H9 (cell line): ENCODE results near the gene TRPV4. TPM values are rescaled to one million over a fixed set of nuclear protein-coding genes. Genes with fewer than 3 reads are reported as not detected.

Experiments
- DNase-seq: peaks from one replicate; pipeline ENCODE4 v3.0.0-alpha.2; 2017
- H2AFZ ChIP-seq: one replicate; pipeline ENCODE4 v1.6.1; 2013; ENCODE audit warnings: mild to moderate bottlenecking, low read length, control low read depth, moderate library complexity
- H2AK5ac ChIP-seq: 2 replicates; pipeline ENCODE4 v1.6.1; 2013; ENCODE audit warnings: low read length, control low read depth, mixed read lengths; ENCODE audit not compliant: insufficient read length
- H2BK120ac ChIP-seq: one replicate; pipeline ENCODE4 v1.6.1; 2013; ENCODE audit warnings: low read depth, mild to moderate bottlenecking, low read length, control low read depth, inconsistent platforms; ENCODE audit not compliant: poor library complexity, severe bottlenecking
- H2BK12ac ChIP-seq: 2 replicates; pipeline ENCODE4 v1.6.1; 2013; ENCODE audit warnings: low read length, control low read depth, mixed read lengths, low read depth; ENCODE audit not compliant: insufficient read length
- H2BK15ac ChIP-seq: 2 replicates; pipeline ENCODE4 v1.6.1; 2013; ENCODE audit warnings: low read depth, low read length, control low read depth
- H2BK20ac ChIP-seq: one replicate; pipeline ENCODE4 v1.6.1; 2013; ENCODE audit warnings: low read depth, mild to moderate bottlenecking, low read length, control low read depth, inconsistent platforms; ENCODE audit not compliant: poor library complexity, severe bottlenecking
- H2BK5ac ChIP-seq: 2 replicates; pipeline ENCODE4 v1.6.1; 2013; ENCODE audit warnings: low read length, control low read depth, mixed read lengths; ENCODE audit not compliant: insufficient read length
- H3K14ac ChIP-seq: 2 replicates; pipeline ENCODE4 v1.6.1; 2013; ENCODE audit warnings: low read length, control low read depth; ENCODE audit not compliant: insufficient read depth
- H3K18ac ChIP-seq: 2 replicates; pipeline ENCODE4 v1.6.1; 2013; ENCODE audit warnings: low read depth, mild to moderate bottlenecking, mixed read lengths, low read length, control low read depth; ENCODE audit not compliant: insufficient read length
- H3K23ac ChIP-seq: 2 replicates; pipeline ENCODE4 v1.6.1; 2013; ENCODE audit warnings: low read length, control low read depth, mixed read lengths, low read depth; ENCODE audit not compliant: insufficient read length
- H3K23me2 ChIP-seq: 2 replicates; pipeline ENCODE4 v1.6.1; 2013; ENCODE audit warnings: low read depth, mild to moderate bottlenecking, mixed read lengths, low read length, control low read depth; ENCODE audit not compliant: insufficient read length, poor library complexity, severe bottlenecking
- H3K27ac ChIP-seq: 2 replicates; pipeline ENCODE4 v1.5.1; 2013; ENCODE audit warnings: low read length, control low read depth, mixed read lengths, low read depth; ENCODE audit not compliant: insufficient read length
- H3K27me3 ChIP-seq: 2 replicates; pipeline ENCODE4 v1.6.1; 2013; ENCODE audit warnings: low read length, control low read depth, inconsistent platforms; ENCODE audit not compliant: insufficient read depth
- H3K4ac ChIP-seq: 2 replicates; pipeline ENCODE4 v1.6.1; 2013; ENCODE audit warnings: low read depth, mild to moderate bottlenecking, control low read depth, inconsistent platforms, low read length, moderate library complexity
- H3K4me1 ChIP-seq: 2 replicates; pipeline ENCODE4 v1.6.1; 2013; ENCODE audit warnings: low read length, control low read depth, inconsistent platforms; ENCODE audit not compliant: insufficient read depth
- H3K4me2 ChIP-seq: 2 replicates; pipeline ENCODE4 v1.6.1; 2013; ENCODE audit warnings: low read length, control low read depth, mixed read lengths; ENCODE audit not compliant: insufficient read length, insufficient read depth
- H3K56ac ChIP-seq: 2 replicates; pipeline ENCODE4 v1.6.1; 2013; ENCODE audit warnings: low read depth, mild to moderate bottlenecking, mixed read lengths, low read length, control low read depth; ENCODE audit not compliant: insufficient read length
- H3K79me1 ChIP-seq: 2 replicates; pipeline ENCODE4 v1.6.1; 2013; ENCODE audit warnings: low read depth, mild to moderate bottlenecking, moderate library complexity, low read length, control low read depth, inconsistent platforms; ENCODE audit not compliant: insufficient read depth, poor library complexity, severe bottlenecking
- H3K79me2 ChIP-seq: 2 replicates; pipeline ENCODE4 v1.6.1; 2013; ENCODE audit warnings: low read length, control low read depth, inconsistent platforms; ENCODE audit not compliant: insufficient read depth
- H3K9ac ChIP-seq: 2 replicates; pipeline ENCODE4 v1.6.1; 2013; ENCODE audit warnings: low read length, control low read depth, mixed read lengths; ENCODE audit not compliant: insufficient read length; ENCODE audit errors: extremely low read depth
- H3K9me3 ChIP-seq: one replicate; pipeline ENCODE4 v1.6.1; 2013; ENCODE audit warnings: low read depth, low read length, inconsistent platforms; ENCODE audit not compliant: control insufficient read depth
- H3T11ph ChIP-seq: one replicate; pipeline ENCODE4 v1.6.1; 2013; ENCODE audit warnings: mild to moderate bottlenecking, low read length, control low read depth, inconsistent platforms
- H4K20me1 ChIP-seq: one replicate; pipeline ENCODE4 v1.6.1; 2013; ENCODE audit not compliant: control insufficient read depth, insufficient read length, insufficient read depth
- H4K5ac ChIP-seq: 2 replicates; pipeline ENCODE4 v1.6.1; 2013; ENCODE audit warnings: low read depth, mild to moderate bottlenecking, mixed read lengths, low read length, control low read depth; ENCODE audit not compliant: insufficient read length
- H4K8ac ChIP-seq: replicated peaks from 2 replicates; pipeline ENCODE4 v1.6.1; 2013; ENCODE audit warnings: low read length, control low read depth, mixed read lengths, low read depth; ENCODE audit not compliant: insufficient read length
- H4K91ac ChIP-seq: 2 replicates; pipeline ENCODE4 v1.6.1; 2013; ENCODE audit warnings: low read depth, mild to moderate bottlenecking, moderate library complexity, mixed read lengths, low read length, control low read depth; ENCODE audit not compliant: insufficient read length
- H3K27ac Mint-ChIP-seq, 3 experiments: 2 replicates in 2 of 3; 3 replicates in 1 of 3; pipeline ENCODE4 v1.8.0; 2020 to 2021; ENCODE audit warnings: mixed read lengths in 3 of 3, mild to moderate bottlenecking in 1 of 3, moderate library complexity in 1 of 3
- H3K27me3 Mint-ChIP-seq: 2 replicates; pipeline ENCODE4 v1.8.0; 2021; ENCODE audit warnings: low read depth, mild to moderate bottlenecking, moderate library complexity, mixed read lengths
- H3K36me3 Mint-ChIP-seq, 3 experiments: 2 replicates in 2 of 3; 3 replicates in 1 of 3; pipeline ENCODE4 v1.8.0; 2020 to 2021; ENCODE audit warnings: low read depth in 3 of 3, mixed read lengths in 3 of 3; ENCODE audit not compliant: insufficient read depth in 1 of 3
- H3K4me1 Mint-ChIP-seq, 2 experiments: 2 replicates each; pipeline ENCODE4 v1.8.0; 2020; ENCODE audit warnings: mixed read lengths in 2 of 2
- H3K4me3 Mint-ChIP-seq, 2 experiments: 2 replicates in 1 of 2; 3 replicates in 1 of 2; pipeline ENCODE4 v1.8.0; 2020 to 2021; ENCODE audit warnings: mild to moderate bottlenecking in 2 of 2, mixed read lengths in 2 of 2, moderate library complexity in 1 of 2
- H3K9me3 Mint-ChIP-seq, 2 experiments: 2 replicates in 1 of 2; 3 replicates in 1 of 2; pipeline ENCODE4 v1.8.0; 2020; ENCODE audit warnings: mild to moderate bottlenecking in 2 of 2, mixed read lengths in 2 of 2, moderate library complexity in 1 of 2
- WGBS: extraction: QIAGEN DNeasy Blood & Tissue Kit; methylation state at CpG from one replicate; pipeline ENCODE4 v1.1.7; 2013; ENCODE audit warnings: missing lambda C conversion rate, low lambda C conversion rate, mixed read lengths; ENCODE audit not compliant: insufficient read length; ENCODE audit errors: extremely low coverage; 5-methylcytosine and 5-hydroxymethylcytosine counted together
- total RNA-seq: library from RNA; stranded (reverse); gene quantifications from 2 replicates; pipeline ENCODE4 v1.2.1, GENCODE V29; 2021
- TF ChIP-seq, protein P1 (sequence below): fragments of 200-600 bp; sonication (generic); conservative IDR thresholded peaks from 3 replicates; pipeline ENCODE4 v1.8.0; 2021; ENCODE audit warnings: antibody characterized with exemption, mild to moderate bottlenecking

Gene TRPV4
- total RNA-seq, 1 experiment from 2014 or later, result 4.9 TPM

DNA sequence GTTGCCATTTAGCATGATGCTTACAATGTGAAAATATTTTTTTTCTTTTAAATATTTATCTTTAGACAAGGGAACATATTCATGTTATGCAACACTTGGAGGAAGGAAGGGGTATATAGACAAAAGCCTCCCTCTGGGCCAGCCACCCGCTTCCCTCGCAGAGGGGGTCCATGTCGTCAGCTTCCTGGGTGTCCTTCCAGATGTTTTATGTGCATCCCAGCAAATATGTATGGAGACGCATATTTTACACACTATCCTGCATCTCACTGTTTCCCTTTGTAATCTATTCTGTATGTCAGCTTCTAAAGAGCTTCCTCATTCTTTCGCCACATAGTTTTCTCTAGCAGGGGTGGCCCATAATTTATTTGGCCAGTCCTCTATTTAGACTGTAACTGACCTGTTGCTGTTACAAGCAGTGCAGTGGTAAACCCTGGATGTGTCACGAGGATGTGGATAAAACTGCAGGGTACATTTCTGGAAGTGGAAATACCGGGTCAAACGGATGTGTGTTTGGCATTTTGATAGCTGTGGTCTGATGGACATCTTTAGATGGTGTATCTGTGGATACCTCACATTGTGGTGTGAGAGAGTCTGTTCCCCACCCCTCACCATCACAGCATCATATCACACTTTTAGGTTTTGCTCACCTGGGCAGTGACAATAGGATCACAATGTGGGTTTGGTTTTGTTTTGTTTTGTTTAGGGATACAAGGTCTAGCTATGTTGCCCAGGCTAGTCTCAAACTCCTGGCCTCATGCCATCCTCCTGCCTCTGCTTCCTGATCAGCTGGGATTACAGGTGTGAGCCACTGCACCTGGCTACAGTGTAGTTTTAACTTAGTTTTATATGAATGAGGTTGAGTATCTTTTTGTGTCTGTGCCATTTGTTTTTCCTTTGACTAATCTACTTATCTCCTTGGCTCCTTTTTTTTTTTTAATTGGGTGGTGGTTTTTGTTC, 87.9 kb downstream of the TRPV4 start:
- Histone ChIP-seq H3K4me2 (no peak overlapping the region), H3K4ac (no peak overlapping the region), H3K18ac (no peak overlapping the region), H3T11ph (no peak overlapping the region), H3K27ac (no peak overlapping the region), H3K27me3 (no peaks in the 10 kb centered on the region), H2AK5ac (no peak overlapping the region), H3K9ac (no peak overlapping the region), H3K23me2 (no peaks in the 10 kb centered on the region), H3K4me1 (no peaks in the 10 kb centered on the region), H4K8ac (no peak overlapping the region), H2AFZ (no peak overlapping the region), H4K20me1 (no peaks in the 10 kb centered on the region), H4K91ac (no peak overlapping the region), H4K5ac (no peak overlapping the region), H2BK5ac (no peak overlapping the region), H3K56ac (no peak overlapping the region), H3K79me1 (no peaks in the 10 kb centered on the region), H2BK20ac (no peak overlapping the region), H2BK12ac (no peak overlapping the region), H2BK15ac (no peak overlapping the region), H3K79me2 (no peaks in the 10 kb centered on the region), H2BK120ac (no peak overlapping the region), H3K23ac (no peak overlapping the region), H3K14ac (no peak overlapping the region), H3K9me3 (no peaks in the 10 kb centered on the region)
- TF ChIP-seq, protein P1, sequence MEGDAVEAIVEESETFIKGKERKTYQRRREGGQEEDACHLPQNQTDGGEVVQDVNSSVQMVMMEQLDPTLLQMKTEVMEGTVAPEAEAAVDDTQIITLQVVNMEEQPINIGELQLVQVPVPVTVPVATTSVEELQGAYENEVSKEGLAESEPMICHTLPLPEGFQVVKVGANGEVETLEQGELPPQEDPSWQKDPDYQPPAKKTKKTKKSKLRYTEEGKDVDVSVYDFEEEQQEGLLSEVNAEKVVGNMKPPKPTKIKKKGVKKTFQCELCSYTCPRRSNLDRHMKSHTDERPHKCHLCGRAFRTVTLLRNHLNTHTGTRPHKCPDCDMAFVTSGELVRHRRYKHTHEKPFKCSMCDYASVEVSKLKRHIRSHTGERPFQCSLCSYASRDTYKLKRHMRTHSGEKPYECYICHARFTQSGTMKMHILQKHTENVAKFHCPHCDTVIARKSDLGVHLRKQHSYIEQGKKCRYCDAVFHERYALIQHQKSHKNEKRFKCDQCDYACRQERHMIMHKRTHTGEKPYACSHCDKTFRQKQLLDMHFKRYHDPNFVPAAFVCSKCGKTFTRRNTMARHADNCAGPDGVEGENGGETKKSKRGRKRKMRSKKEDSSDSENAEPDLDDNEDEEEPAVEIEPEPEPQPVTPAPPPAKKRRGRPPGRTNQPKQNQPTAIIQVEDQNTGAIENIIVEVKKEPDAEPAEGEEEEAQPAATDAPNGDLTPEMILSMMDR, result no peak
- no CpG with 5 or more reads among the region's 8 CpGs for WGBS
- Mint-ChIP-seq H3K27ac (no peak overlapping the region), H3K9me3 (no peaks in the 10 kb centered on the region; a peak in 3 of 5 replicates), H3K4me3 (no peak overlapping the region), H3K36me3 (no peaks in the 10 kb centered on the region), H3K4me1 (no peaks in the 10 kb centered on the region), H3K27me3 (no peaks in the 10 kb centered on the region; the same call in 1 of the 2 replicates)
- no peak for DNase-seq
